Measurements from ENCODE around the gene FTO.

FTO gene

GRCh38 chr16:53711390-53711789, 7.4 kb downstream of the FTO start:
- no peak for DNase-seq (ENCODE audit: low spot score)

GRCh38 chr16:53712065-53712464, 8.1 kb downstream of the FTO start:
- no peak for DNase-seq (ENCODE audit: low spot score)

DNA sequence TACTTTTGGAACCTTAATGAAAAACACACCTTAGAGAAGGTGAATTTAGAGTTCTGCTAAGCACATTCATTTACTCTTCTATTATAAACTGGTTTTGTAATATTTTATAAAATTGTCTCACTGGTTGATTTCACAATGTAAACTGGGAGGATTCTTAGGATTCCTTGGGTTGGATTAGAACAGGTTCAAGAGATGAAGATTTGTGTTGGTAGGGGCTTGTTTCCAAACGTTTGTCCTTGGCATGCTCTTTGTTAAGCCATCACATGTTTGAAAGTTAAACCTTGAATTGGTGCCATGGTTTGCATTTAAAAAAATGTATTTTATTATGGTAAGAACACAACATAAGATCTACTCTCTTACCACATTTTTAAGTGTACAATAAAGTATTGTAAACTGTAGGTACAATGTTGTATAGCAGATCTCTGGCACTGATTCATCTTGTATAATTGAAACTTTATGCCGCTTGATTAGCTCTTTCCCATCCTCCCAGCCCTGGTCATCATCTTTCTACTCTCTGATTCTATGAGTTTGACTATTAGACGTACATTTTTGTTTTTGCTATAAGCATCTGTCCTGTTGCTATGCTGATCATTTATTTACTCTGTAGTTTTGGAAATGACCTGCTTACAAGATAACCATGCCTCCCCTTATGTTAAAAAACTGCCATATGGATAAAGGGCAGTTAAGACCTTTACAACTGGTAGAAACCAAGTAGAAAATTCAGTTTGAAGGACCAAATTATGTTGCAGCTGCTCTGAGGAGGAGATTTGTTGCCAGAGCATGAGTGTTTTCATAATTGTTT, 9.6 kb downstream of the FTO start:
- DNase-seq (ENCODE audit: low spot score) = no peak

- no peak for DNase-seq (ENCODE audit: low spot score)
Measured at GRCh38 chr16:53714205-53715022, 10.5 kb downstream of the FTO start.

GRCh38 chr16:53715023-53715384, 11.0 kb downstream of the FTO start:
- DNase-seq (ENCODE audit: low spot score) = no peak

GRCh38 chr16:53717577-53717976, 13.6 kb downstream of the FTO start:
- no peak for DNase-seq (ENCODE audit: low spot score)

- no peak for DNase-seq (ENCODE audit: low spot score)
Measured at GRCh38 chr16:53721017-53721416, 17.1 kb downstream of the FTO start.

DNA sequence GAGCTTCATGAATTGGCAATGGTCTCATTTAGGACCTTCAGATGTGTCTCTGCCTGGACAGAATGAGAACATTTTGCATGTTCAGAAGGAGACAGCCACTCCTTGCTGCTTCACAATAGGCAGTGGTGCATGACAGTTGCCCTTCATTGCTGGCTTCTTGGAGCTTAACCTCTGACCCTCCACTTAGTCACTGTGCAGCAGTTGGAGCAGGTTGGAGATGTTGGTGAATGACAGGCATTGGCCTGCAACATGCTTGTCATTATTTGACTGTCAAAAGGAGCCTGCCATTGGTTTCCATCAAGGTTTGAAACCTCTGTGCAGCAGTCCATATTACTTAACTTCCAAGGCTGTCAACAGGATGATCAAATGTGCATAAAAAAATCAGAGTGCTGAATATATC, 22.7 kb downstream of the FTO start:
- DNase-seq (ENCODE audit: low spot score) = peak; percentile 17

GRCh38 chr16:53730693-53731092, 26.7 kb downstream of the FTO start:
- DNase-seq (ENCODE audit: low spot score) = no peak

DNA sequence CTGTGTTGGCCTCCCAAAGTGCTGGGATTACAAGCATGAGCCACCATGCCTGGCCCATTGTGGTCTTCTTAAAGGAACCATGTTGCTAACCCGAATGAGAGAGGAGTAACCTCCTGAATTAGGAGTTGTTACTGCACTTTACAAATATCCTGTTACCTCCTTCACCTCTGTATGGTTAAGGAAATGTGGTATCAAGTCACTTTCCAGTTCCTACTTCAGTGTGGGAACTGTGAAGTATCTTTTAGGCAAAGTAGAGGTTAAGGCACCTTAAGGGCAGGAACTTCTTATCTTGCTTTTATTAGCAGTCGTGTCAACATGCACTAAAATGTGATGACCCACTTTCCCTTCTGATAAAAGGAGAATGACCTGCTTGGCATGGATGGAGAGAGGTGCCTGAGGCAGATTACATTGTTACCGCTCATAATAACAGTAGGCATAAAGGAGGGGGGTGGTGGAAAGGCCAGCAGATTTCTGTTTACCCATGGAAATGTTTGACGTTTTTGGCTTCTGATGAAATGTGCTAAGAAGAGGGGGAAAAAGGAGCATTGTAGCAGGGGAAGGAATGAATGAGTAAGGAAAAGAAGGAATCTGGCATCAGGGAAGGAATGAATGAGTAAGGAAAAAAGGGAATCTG, 28.5 kb downstream of the FTO start:
- no peak for DNase-seq (ENCODE audit: low spot score)

GRCh38 chr16:53734908-53735307, 31.0 kb downstream of the FTO start:
- DNase-seq (ENCODE audit: low spot score) = no peak

- DNase-seq (ENCODE audit: low spot score) = no peak
Measured at GRCh38 chr16:53736297-53736696, 32.3 kb downstream of the FTO start.

DNA sequence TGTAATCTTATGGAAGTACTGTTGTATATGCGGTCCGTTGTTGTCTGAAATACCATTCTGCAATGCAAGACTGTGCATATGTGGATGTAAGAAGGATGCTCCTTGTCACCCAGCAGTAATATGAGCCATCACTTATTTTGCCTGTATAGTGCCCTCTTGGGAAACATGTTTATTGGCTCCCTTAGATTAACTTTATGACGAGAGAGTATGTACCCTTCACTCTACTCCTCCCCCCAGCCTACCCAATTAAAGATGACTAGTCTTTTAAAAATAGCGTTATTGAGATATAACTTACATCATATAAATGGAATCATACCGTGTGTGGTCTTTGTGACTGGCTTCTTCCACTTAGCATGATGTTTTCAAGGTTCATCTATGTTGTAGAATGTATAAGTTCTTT, 33.6 kb downstream of the FTO start:
- DNase-seq (ENCODE audit: low spot score) = no peak

DNA sequence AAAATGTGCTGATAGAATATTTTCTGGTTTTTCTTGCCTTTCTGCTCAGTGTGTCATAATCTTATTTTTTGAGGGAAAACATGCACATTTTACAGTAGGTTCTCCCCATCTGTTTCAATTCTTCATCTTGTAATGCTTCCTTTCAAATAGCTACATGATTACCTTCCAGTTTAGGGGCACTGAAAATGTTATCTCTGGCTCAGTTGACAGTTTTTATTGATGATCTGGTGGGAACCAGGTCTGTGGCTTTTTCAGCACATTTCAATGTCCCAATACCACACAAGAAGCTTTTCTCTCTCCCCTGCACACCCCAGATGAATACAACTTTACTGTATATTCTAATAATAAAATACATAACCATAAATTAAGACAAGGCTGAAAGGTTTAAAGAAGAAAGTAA, 36.5 kb downstream of the FTO start:
- no peak for DNase-seq (ENCODE audit: low spot score)

- DNase-seq (ENCODE audit: low spot score) = no peak
Measured at GRCh38 chr16:53740933-53741531, 37.1 kb downstream of the FTO start.

DNA sequence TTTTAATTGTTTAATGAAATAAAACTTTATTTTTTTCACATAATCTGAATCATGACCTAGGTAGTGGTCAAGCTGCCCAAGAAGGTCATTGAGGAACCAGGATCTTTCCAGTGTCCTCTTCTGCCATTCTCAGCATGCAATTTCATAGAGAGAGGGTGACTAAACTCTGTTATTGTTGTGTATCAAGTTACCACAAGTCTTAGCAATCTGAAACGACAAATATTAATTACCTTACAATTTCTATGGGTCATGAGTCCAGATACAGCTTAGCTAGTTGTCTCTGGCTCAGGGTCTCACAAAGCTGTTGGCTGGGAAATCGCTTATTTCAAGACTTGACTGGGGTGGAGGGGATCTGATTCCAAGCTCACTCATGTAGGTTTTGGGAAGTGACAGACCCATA, 37.6 kb downstream of the FTO start:
- DNase-seq (ENCODE audit: low spot score) = no peak

DNA sequence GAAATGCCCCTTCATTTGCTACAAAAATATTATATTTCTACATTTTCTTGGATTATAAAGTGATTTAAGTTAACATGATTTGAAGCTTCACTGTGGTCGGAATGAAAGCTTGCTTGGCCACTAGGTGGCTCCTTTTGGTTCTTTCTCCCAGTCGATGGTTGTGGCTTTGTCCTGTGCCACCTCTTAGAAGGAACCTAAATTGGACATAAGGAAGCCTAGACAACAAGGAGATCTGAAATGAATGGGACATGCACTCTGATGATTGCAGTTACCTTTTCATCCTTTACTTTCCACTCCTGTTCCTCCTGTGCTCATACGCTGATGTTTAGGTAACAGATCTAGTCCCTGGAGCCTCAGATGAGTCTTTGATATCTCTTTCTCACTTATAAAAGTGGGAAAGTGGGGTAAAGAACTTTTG, 39.2 kb downstream of the FTO start:
- no peak for DNase-seq (ENCODE audit: low spot score)

DNA sequence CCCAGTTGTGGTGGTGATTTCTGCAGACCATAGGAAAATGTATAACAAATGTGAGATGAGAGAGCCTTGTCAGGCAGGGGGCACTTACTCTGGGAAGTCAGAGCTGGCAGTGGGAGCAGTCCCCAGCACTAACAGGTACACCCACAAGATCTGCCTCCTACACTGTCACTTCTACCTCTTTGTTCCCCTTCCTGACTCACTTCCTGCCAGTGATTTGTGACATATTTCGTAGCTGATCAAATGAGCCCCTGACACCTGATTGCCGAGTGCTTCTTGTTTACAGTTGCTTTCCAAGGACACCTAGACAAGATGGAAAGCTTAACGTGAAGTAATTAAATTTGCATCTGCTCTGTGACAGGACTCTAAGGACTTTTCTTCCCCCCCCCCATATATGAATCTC, 40.5 kb downstream of the FTO start:
- no peak for DNase-seq (ENCODE audit: low spot score)

GRCh38 chr16:53745086-53745485, 41.1 kb downstream of the FTO start:
- no peak for DNase-seq (ENCODE audit: low spot score)

GRCh38 chr16:53745753-53746266, 41.9 kb downstream of the FTO start:
- DNase-seq (ENCODE audit: low spot score) = no peak

DNA sequence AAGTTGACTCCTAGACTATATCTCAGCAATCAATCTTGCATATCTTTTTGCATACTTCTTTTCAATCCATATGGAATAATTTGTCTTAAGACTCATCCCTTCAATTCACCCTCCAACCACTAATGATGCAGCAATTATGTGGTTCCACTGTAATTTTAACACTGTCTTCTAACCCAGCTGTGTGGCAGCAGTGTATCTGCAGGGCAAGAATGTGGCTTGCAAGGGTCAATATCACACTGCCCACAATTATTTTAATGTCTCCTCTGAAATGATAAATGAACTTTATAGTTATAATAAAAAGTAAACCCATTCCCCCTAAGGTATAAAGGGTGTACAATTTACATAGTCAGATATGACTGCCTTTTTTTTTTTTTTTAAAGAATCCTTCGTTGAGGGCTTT, 48.6 kb downstream of the FTO start:
- no peak for DNase-seq (ENCODE audit: low spot score)

GRCh38 chr16:53753431-53753830, 49.5 kb downstream of the FTO start:
- no peak for DNase-seq (ENCODE audit: low spot score)

Measured in iPS-NIHi11 (cell line).